K562 (cell line): ENCODE measurements around the gene DNAJC1. TPM values are rescaled to one million over a fixed set of nuclear protein-coding genes. Genes with fewer than 3 reads are reported as not detected.
A peak's percentile ranks its signal among the peaks of the same experiment; 100 is the strongest.

Experiments used
- ATAC-seq: fragments of 200-7000 bp; cut with Tn5 transposase; 3 replicates; pipeline ENCODE4 v1.9.1; 2020; ENCODE audit warnings: moderate library complexity
- BruUV-seq: library from RNA; stranded (reverse); fragments of 400-500 nt; replicated peaks from 2 replicates; lab custom pipeline; 2021; lab: Mats Ljungman, UMichigan
- CTCF ChIA-PET: fragments of 300-600 bp; formaldehyde crosslinking; extraction: SDS; loops from one replicate; lab custom pipeline; 2021; ENCODE audit warnings: low intra/inter-chr PET ratio; lab: Yijun Ruan, JAX
- POLR2A ChIA-PET: fragments of 300-600, 350-650 bp; sonication (Branson Sonifier 250); formaldehyde crosslinking; extraction: SDS; loops from one replicate; lab custom pipeline; 2021; ENCODE audit warnings: antibody characterized with exemption, inconsistent platforms; lab: Yijun Ruan, JAX
- DNase-seq, 4 experiments: peaks; one replicate each; pipeline versions ENCODE4 v3.0.0 to v3.0.0-alpha.2; 2011 to 2018; ENCODE audit warnings: low spot score in 3 of 4, mixed read lengths in 3 of 4; ENCODE audit errors: extremely low read depth in 1 of 4
- FAIRE-seq: peaks from 2 replicates; lab custom pipeline; 2011; peaks lifted over from hg19 to GRCh38; lab: Jason Lieb, UNC
- H2AFZ ChIP-seq: 2 replicates; pipeline ENCODE4 v1.6.0; 2011; ENCODE audit warnings: low read depth, low read length, control low read depth, inconsistent platforms
- H3K27ac ChIP-seq: fragments of 200-600 bp; 3 replicates; pipeline ENCODE4 v1.8.0; 2011; ENCODE audit warnings: low read depth, mild to moderate bottlenecking, control low read depth, inconsistent platforms, low read length, moderate library complexity, mixed read lengths; ENCODE audit errors: extremely low read depth
- H3K27me3 ChIP-seq, 2 experiments: fragments of 300-600 bp in 1 of 2; 2 replicates in 1 of 2; 3 replicates in 1 of 2; pipeline versions ENCODE4 v1.6.0 to v1.8.0; 2011; ENCODE audit warnings: inconsistent platforms in 2 of 2, low read length in 2 of 2, mild to moderate bottlenecking in 1 of 2, mixed read lengths in 1 of 2, moderate library complexity in 1 of 2; ENCODE audit not compliant: control insufficient read depth in 2 of 2, insufficient read depth in 2 of 2
- H3K36me3 ChIP-seq: fragments of 300-600 bp; 3 replicates; pipeline ENCODE4 v1.8.0; 2011; ENCODE audit warnings: mild to moderate bottlenecking, low read length, inconsistent platforms; ENCODE audit not compliant: control insufficient read depth, insufficient read depth
- H3K4me1 ChIP-seq, 2 experiments: fragments of 200-600 bp in 1 of 2; replicated peaks in 1 of 2; 2 replicates in 1 of 2; 3 replicates in 1 of 2; pipeline versions ENCODE4 v1.5.1 to v1.8.0; 2011; ENCODE audit warnings: inconsistent platforms in 2 of 2, low read length in 2 of 2, mild to moderate bottlenecking in 1 of 2, mixed read lengths in 1 of 2, moderate library complexity in 1 of 2; ENCODE audit not compliant: control insufficient read depth in 2 of 2, insufficient read depth in 2 of 2
- H3K4me2 ChIP-seq: 2 replicates; pipeline ENCODE4 v1.6.1; 2011; ENCODE audit warnings: low read length, control low read depth, inconsistent platforms, mixed read lengths; ENCODE audit not compliant: insufficient read depth
- H3K4me3 ChIP-seq: fragments of 200-600 bp; sonication (generic), shearing (Covaris generic); 2 replicates; pipeline ENCODE4 v1.5.1; 2016; ENCODE audit warnings: control low read depth, inconsistent platforms
- H3K79me2 ChIP-seq: fragments of 200-600 bp; 3 replicates; pipeline ENCODE4 v1.8.0; 2011; ENCODE audit warnings: low read length, inconsistent platforms; ENCODE audit not compliant: control insufficient read depth, insufficient read depth
- H3K9ac ChIP-seq, 2 experiments: 2 replicates each; pipeline versions ENCODE4 v1.6.0 to v1.6.1; 2011; ENCODE audit warnings: low read depth in 2 of 2, low read length in 2 of 2, control low read depth in 1 of 2, inconsistent platforms in 1 of 2, mild to moderate bottlenecking in 1 of 2, mixed read lengths in 1 of 2; ENCODE audit not compliant: insufficient read depth in 1 of 2
- H3K9me1 ChIP-seq: one replicate; pipeline ENCODE4 v1.6.0; 2011; ENCODE audit warnings: inconsistent platforms, mild to moderate bottlenecking, low read length, moderate library complexity; ENCODE audit not compliant: control insufficient read depth, insufficient read depth
- H3K9me3 ChIP-seq: replicated peaks from 2 replicates; pipeline ENCODE4 v1.5.1; 2011; ENCODE audit warnings: low read depth, low read length, inconsistent platforms; ENCODE audit not compliant: control insufficient read depth, insufficient read depth
- H4K20me1 ChIP-seq: replicated peaks from 2 replicates; pipeline ENCODE4 v1.6.1; 2011; ENCODE audit warnings: low read length, inconsistent platforms, mixed read lengths; ENCODE audit not compliant: control insufficient read depth, insufficient read depth
- ATF3 ChIP-seq, 2 experiments: fragments of 450-650 bp in 1 of 2; sonication (generic) in 1 of 2; formaldehyde crosslinking in 1 of 2; IDR thresholded peaks in 1 of 2; conservative IDR thresholded peaks in 1 of 2; 2 replicates each; pipeline versions ENCODE4 v1.6.1 to v1.8.1; 2016 to 2023; ENCODE audit warnings: mild to moderate bottlenecking in 2 of 2, moderate library complexity in 2 of 2, inconsistent platforms in 1 of 2, missing genetic modification reagents in 1 of 2
- KLF13 ChIP-seq: fragments of 450-650 bp; IDR thresholded peaks from 2 replicates; pipeline ENCODE4 v1.6.1; 2016; ENCODE audit warnings: missing genetic modification characterization, low read depth, mild to moderate bottlenecking, missing compliant biosample characterization, moderate library complexity, borderline replicate concordance
- MECOM ChIP-seq: fragments of 250-450 bp; sonication (Bioruptor Pico); IDR thresholded peaks from 2 replicates; pipeline ENCODE4 v1.8.0; 2022; ENCODE audit warnings: inconsistent platforms
- MYBL2 ChIP-seq, 2 experiments: fragments of 450-650 bp in 1 of 2; sonication (generic) in 1 of 2; formaldehyde crosslinking in 1 of 2; IDR thresholded peaks; 2 replicates each; pipeline versions ENCODE4 v1.6.1 to v1.8.1; 2017 to 2022; ENCODE audit warnings: borderline replicate concordance in 1 of 2, inconsistent platforms in 1 of 2, low read depth in 1 of 2, mild to moderate bottlenecking in 1 of 2, missing genetic modification reagents in 1 of 2, moderate library complexity in 1 of 2
- POLR2A ChIP-seq: fragments of 450-650 bp; conservative IDR thresholded peaks from 2 replicates; pipeline ENCODE4 v1.6.1; 2016
- RBM22 ChIP-seq: fragments of 200-400 bp; formaldehyde crosslinking; IDR thresholded peaks from 2 replicates; pipeline ENCODE4 v1.6.1; 2018; ENCODE audit warnings: low read length, low read depth; ENCODE audit not compliant: poor library complexity, severe bottlenecking
- ZBED1 ChIP-seq: IDR thresholded peaks from 2 replicates; pipeline ENCODE4 v1.6.1; 2014
- ZNF197 ChIP-seq: fragments of 200-800 bp; sonication (Bioruptor generic); IDR thresholded peaks from 2 replicates; pipeline ENCODE4 v1.6.1; 2016; ENCODE audit warnings: low read depth, missing genetic modification characterization, missing compliant biosample characterization
- ZNF609 ChIP-seq: sonication (generic); formaldehyde crosslinking; IDR thresholded peaks from 2 replicates; pipeline ENCODE4 v1.8.1; 2023; ENCODE audit warnings: missing genetic modification reagents, mild to moderate bottlenecking, borderline replicate concordance
- ZNF75A ChIP-seq: fragments of 450-650 bp; formaldehyde crosslinking; IDR thresholded peaks from 2 replicates; pipeline ENCODE4 v1.4.0; 2020; ENCODE audit warnings: mild to moderate bottlenecking
- whole genome bisulfite sequencing: fragments of 100-300 bp; shearing (Covaris generic); methylation state at CpG from one replicate; pipeline ENCODE4 v1.1.6; 2016; ENCODE audit warnings: low coverage, mixed read lengths; ENCODE audit not compliant: insufficient coverage; ENCODE audit errors: missing lambda C conversion rate; 5-methylcytosine and 5-hydroxymethylcytosine counted together
- in situ Hi-C: fragments of 300-500 bp; cut with MboI; formaldehyde crosslinking; loops from 4 replicates; pipeline ENCODE4 v1.15.0; 2018; ENCODE audit warnings: inconsistent platforms, mixed read lengths
- intact Hi-C: fragments of 100-400 bp; cut with micrococcal nuclease; formaldehyde crosslinking; loops from 2 replicates; pipeline ENCODE4 v1.14.2; 2022
- polyA plus RNA-seq, 8 experiments: library from polyadenylated mRNA; depleted of rRNA in 4 of 8; stranded (reverse) in 5 of 8; unstranded in 3 of 8; fragments of >200 nt; fragmentation: Nextera tagmentation in 2 of 8; fragmentation: Illumina TruSeq in 1 of 8; extraction: Ambion mirVana in 2 of 8; extraction: Trizol in 1 of 8; gene quantifications; 2 replicates each; pipeline versions ENCODE4 v1.2.1 to v1.2.3, GENCODE V29; 2011 to 2014; ENCODE audit warnings: inconsistent platforms in 1 of 8, missing spikeins in 1 of 8
- total RNA-seq, 7 experiments: library from RNA; depleted of rRNA in 6 of 7; stranded (reverse); fragments of >200 nt in 6 of 7; fragmentation: Illumina TruSeq in 2 of 7; extraction: Trizol in 2 of 7; gene quantifications; 2 replicates each; pipeline versions ENCODE4 v1.2.1 to v1.2.3, GENCODE V29; 2011 to 2021; ENCODE audit warnings: low replicate concordance in 1 of 7

The DNAJC1 gene
- total and polyA plus RNA-seq, 9 of the 15 experiments (the other 6 are each of a cell fraction or from before 2014, with no cell fraction given) = 5.4 to 77.6 (median 40.3) TPM

- Histone ChIP-seq H3K4me1 (peaks cover 0 to 4% of the 10 kb centered on the region in 2 experiments; a peak in 1 of 5 replicates), H3K27ac (no peak overlapping the region), H3K9ac (no peak overlapping the region), H4K20me1 (no peaks in the 10 kb centered on the region), H3K36me3 (peaks cover 58% of the 10 kb centered on the region), H3K4me3 (no peak overlapping the region), H3K79me2 (no peaks in the 10 kb centered on the region), H2AFZ (no peak overlapping the region), H3K4me2 (no peak overlapping the region), H3K9me1 (no peaks in the 10 kb centered on the region), H3K27me3 (no peaks in the 10 kb centered on the region), H3K9me3 (no peaks in the 10 kb centered on the region)
- intact Hi-C loops (no loop called here), in situ Hi-C loops (no loop called here)
- ATAC-seq = no peak
- FAIRE-seq = no peak
- no peak for DNase-seq
- no TSS peak for BruUV-seq
- CTCF ChIA-PET = no interaction called here
- 89% methylated on average over 11 of the region's 11 CpGs for WGBS
- POLR2A ChIA-PET = no interaction called here
- TF ChIP-seq ZNF75A (CRISPR knock-in tag) (no peak), RBM22 (peak; percentile 63), KLF13 (tag) (no peak), ATF3 (IDR thresholded peaks at IDR 0.05) (0 out of 2 replicates have a peak, but pooled peaks have one; percentile 12), ATF3 (CRISPR knock-in tag; conservative IDR thresholded peaks at IDR 0.05) (no peak), MECOM (no peak), ZBED1 (peak; percentile 36; the same call in 1 of the 2 replicates), MYBL2 (IDR thresholded peaks at IDR 0.05; ENCODE audit: low read depth) (no peak), MYBL2 (CRISPR knock-in tag; IDR thresholded peaks at IDR 0.05; ENCODE audit: borderline replicate concordance) (no peak), POLR2A (peak; percentile 45), ZNF609 (CRISPR knock-in tag) (no peak), ZNF197 (no peak)
These were observed 259.3 kb downstream of the DNAJC1 start for GRCh38 chr10:21744223-21744622.
